ENCODE data around the gene PIGQ.

PIGQ gene

DNA sequence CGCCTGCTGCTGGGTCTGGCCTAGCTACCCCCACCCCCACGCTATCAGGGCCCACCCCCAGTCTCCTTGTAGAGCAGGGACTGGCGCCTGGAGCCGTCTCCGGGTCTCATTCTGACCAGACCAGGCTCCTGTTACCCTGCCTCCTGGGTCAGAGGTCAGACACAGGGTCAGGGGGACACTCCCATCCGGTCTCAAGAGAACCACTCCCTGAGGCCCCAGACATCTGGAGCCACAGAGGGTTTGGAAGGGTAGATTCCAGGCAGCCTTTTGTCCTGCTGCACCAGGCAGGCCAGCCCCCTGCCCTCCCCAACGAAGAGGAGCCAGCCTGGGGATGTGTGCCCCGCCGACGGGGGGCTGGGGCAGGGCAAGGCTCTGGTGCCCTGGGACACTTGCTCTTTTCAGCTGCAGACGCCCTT, 60.1 kb downstream of the PIGQ start:
- TF ChIP-seq, protein P1, sequence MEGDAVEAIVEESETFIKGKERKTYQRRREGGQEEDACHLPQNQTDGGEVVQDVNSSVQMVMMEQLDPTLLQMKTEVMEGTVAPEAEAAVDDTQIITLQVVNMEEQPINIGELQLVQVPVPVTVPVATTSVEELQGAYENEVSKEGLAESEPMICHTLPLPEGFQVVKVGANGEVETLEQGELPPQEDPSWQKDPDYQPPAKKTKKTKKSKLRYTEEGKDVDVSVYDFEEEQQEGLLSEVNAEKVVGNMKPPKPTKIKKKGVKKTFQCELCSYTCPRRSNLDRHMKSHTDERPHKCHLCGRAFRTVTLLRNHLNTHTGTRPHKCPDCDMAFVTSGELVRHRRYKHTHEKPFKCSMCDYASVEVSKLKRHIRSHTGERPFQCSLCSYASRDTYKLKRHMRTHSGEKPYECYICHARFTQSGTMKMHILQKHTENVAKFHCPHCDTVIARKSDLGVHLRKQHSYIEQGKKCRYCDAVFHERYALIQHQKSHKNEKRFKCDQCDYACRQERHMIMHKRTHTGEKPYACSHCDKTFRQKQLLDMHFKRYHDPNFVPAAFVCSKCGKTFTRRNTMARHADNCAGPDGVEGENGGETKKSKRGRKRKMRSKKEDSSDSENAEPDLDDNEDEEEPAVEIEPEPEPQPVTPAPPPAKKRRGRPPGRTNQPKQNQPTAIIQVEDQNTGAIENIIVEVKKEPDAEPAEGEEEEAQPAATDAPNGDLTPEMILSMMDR (conservative IDR thresholded peaks at IDR 0.05; ENCODE audit: low read depth): no peak
- H3K27ac ChIP-seq: peak overlapping the region; percentile 97
- no peak for DNase-seq (ENCODE audit: low spot score)
- POLR2A ChIA-PET (ENCODE audit: low non-redundant PET): no interaction called here
- CTCF ChIA-PET: interaction anchor here (0.7 kb wide), 1 partner anchor 1056 kb away, joined by 6 read pairs; no protein-coding TSS in a partner anchor

DNA sequence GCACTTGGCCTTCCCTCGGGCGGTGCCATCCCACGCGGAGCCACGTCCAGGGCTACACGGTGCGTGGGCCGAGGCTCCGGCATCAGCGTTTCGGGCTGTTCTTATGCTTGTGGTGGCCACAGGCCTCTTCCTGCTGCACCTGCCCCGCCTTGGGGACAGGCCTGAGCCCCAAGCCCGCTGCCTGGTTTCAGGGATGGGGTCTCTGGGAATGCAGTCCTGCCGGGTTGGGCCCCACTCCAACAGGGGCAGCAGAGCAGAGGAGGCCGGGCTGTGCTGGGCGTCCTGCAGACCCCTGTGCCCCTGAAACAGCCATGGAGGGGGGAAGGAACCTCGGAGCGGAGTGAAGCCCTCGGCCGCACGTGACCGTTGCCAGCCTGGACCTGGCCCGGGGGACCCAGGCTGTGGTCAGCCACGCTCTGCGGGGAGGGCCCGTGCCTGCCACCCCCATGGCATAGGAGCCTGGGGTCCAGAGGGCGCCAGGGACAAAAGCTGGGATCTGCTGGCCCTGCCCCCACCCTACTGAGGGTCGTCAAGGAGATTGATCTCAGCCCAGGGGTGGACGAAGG, 60.6 kb downstream of the PIGQ start:
- POLR2A ChIA-PET (ENCODE audit: low non-redundant PET): interaction anchor here (1.0 kb wide), 1 partner anchor 37 kb away, joined by 3 read pairs; no protein-coding TSS in a partner anchor
- TF ChIP-seq, protein P1 (conservative IDR thresholded peaks at IDR 0.05; ENCODE audit: low read depth): no peak
- H3K27ac ChIP-seq: peak overlapping the region; percentile 97
- CTCF ChIA-PET: interaction anchor here (0.7 to 1.1 kb wide), 2 partner anchors 37 to 1056 kb away, joined by 6 to 9 read pairs; no protein-coding TSS in a partner anchor
- no peak for DNase-seq (ENCODE audit: low spot score)

DNA sequence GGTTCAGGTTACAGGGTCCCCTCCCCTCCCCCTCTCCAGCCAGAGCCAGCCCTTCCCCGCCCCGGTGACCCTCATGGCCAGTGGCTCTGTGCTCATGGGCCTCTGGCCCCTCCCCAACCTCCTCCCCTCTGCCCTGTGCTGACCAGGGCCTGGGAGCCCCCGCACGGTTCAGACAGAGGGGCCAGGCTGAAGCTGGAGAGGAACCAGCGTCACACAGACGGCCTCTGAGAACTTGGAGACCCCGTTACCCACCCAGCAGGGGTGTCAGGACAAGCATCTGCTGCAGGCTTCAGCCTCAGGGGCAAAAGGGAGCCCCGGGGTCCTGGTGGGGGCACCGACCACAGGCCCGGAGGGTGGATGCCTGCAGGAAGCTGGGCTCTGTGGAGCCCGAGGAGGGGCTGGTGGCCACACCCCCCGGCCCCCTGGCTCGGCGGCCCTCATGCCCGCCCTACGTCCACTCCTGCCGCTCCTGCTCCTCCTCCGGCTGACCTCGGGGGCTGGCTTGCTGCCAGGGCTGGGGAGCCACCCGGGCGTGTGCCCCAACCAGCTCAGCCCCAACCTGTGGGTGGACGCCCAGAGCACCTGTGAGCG, 61.1 kb downstream of the PIGQ start, which contains the start of gene WFIKKN1:
TSS of gene WFIKKN1 (plus strand) at position 171 of the 591 bp plus-strand sequence. CDS start at position 440, 269 bp downstream.
- peak within 1 kb of the TSS; percentile 97 for H3K27ac ChIP-seq
- POLR2A ChIA-PET (ENCODE audit: low non-redundant PET): interaction anchor here (1.0 kb wide), 1 partner anchor 38 kb away, joined by 3 read pairs; no protein-coding TSS in a partner anchor

DNA sequence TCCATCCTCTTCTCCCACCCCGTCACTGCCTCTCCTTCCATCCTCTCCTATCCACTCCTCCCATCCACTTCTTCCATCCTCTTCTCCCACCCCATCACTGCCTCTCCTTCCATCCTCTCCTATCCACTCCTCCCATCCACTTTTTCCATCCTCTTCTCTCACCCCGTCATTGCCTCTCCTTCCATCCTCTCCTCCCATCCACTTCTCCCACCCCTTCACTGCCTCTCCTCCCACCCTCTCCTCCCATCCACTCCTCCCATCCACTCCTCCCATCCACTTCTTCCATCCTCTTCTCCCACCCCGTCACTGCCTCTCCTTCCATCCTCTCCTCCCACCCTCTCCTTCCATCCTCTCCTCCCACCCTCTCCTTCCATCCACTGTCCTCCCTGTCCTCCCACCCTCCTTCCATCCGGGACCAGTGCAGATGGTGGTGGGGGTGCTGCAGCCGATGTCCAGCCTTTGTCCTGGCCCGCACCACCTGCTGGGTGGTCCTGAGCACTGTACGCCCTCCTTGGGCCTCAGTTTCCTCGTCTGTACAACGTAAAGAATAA, 62.1 kb downstream of the PIGQ start:
- TF ChIP-seq, protein P1 (conservative IDR thresholded peaks at IDR 0.05; ENCODE audit: low read depth): no peak
- CTCF ChIA-PET: no interaction called here
- POLR2A ChIA-PET (ENCODE audit: low non-redundant PET): no interaction called here
- no peak overlapping the region for H3K27ac ChIP-seq
- no peak for DNase-seq (ENCODE audit: low spot score)

More for the DNA sequence above, 61.1 kb downstream of the PIGQ start, which contains the start of gene WFIKKN1:
- DNase-seq (ENCODE audit: low spot score): no peak
- CTCF ChIA-PET: interaction anchor here (0.5 to 1.1 kb wide), 2 partner anchors 38 to 84 kb away, joined by 5 to 9 read pairs; no protein-coding TSS in a partner anchor
- TF ChIP-seq, protein P1 (conservative IDR thresholded peaks at IDR 0.05; ENCODE audit: low read depth): no peak

DNA sequence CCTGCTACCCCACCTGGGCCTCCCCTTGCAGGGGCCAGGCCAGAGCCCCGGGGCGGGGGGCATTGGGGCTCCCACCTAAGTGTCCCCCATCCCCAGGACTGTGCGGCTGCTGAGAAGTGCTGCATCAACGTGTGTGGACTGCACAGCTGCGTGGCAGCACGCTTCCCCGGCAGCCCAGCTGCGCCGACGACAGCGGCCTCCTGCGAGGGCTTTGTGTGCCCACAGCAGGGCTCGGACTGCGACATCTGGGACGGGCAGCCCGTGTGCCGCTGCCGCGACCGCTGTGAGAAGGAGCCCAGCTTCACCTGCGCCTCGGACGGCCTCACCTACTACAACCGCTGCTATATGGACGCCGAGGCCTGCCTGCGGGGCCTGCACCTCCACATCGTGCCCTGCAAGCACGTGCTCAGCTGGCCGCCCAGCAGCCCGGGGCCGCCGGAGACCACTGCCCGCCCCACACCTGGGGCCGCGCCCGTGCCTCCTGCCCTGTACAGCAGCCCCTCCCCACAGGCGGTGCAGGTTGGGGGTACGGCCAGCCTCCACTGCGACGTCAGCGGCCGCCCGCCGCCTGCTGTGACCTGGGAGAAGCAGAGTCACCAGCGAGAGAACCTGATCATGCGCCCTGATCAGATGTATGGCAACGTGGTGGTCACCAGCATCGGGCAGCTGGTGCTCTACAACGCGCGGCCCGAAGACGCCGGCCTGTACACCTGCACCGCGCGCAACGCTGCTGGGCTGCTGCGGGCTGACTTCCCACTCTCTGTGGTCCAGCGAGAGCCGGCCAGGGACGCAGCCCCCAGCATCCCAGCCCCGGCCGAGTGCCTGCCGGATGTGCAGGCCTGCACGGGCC, 62.9 kb downstream of the PIGQ start:
- TF ChIP-seq, protein P1 (conservative IDR thresholded peaks at IDR 0.05; ENCODE audit: low read depth): no peak
- no peak for DNase-seq (ENCODE audit: low spot score)
- 0 out of 2 replicates have a peak overlapping the region, but pooled peaks have one; percentile 9 for H3K27ac ChIP-seq
- POLR2A ChIA-PET (ENCODE audit: low non-redundant PET): no interaction called here
- CTCF ChIA-PET: no interaction called here

Measured in RWPE1 (cell line).